Esophagus muscularis mucosa (tissue), 4 donors: ENCODE results near the gene GPATCH3. TPM values are rescaled to one million over a fixed set of nuclear protein-coding genes. Genes with fewer than 3 reads are reported as not detected.

Experiments
- DNase-seq: peaks from one replicate; pipeline ENCODE4 v3.0.0-alpha.2; 2017; ENCODE audit errors: extremely low spot score
- H3K27ac ChIP-seq, 4 donors: fragments of 200-600 bp; sonication (generic); replicated peaks in 1 of 4; 1 replicate in 3 of 4; 2 replicates in 1 of 4; pipeline ENCODE4 v1.5.1; 2016 to 2019; ENCODE audit warnings: mild to moderate bottlenecking in 1 of 4
- H3K27me3 ChIP-seq, 4 donors: fragments of 200-600 bp; sonication (generic); one replicate each; pipeline versions ENCODE4 v1.5.1 to v1.6.0; 2016 to 2019
- H3K36me3 ChIP-seq, 4 donors: fragments of 200-600 bp; sonication (generic); one replicate each; pipeline ENCODE4 v1.5.1; 2016 to 2019
- H3K4me1 ChIP-seq, 4 donors: fragments of 200-600 bp; sonication (generic); one replicate each; pipeline ENCODE4 v1.5.1; 2016 to 2019
- H3K4me3 ChIP-seq, 4 donors: fragments of 200-600 bp; sonication (generic); 1 replicate in 2 of 4; 2 replicates in 2 of 4; pipeline ENCODE4 v1.5.1; 2016 to 2019; ENCODE audit warnings: mild to moderate bottlenecking in 4 of 4, moderate library complexity in 1 of 4
- H3K9me3 ChIP-seq, 4 donors: fragments of 200-600 bp; sonication (generic); 1 replicate in 3 of 4; 2 replicates in 1 of 4; pipeline ENCODE4 v1.5.1; 2016 to 2019
- CTCF ChIP-seq, 3 experiments: fragments of 200-600 bp in 2 of 3; fragments of 450-650 bp in 1 of 3; sonication (generic) in 2 of 3; IDR thresholded peaks; one replicate each; pipeline ENCODE4 v1.5.1; 2017 to 2019; ENCODE audit warnings: antibody characterized with exemption in 3 of 3, mild to moderate bottlenecking in 2 of 3, moderate library complexity in 1 of 3
- EP300 ChIP-seq: sonication (generic); formaldehyde crosslinking; IDR thresholded peaks from one replicate; pipeline ENCODE4 v1.6.1; 2017; ENCODE audit warnings: antibody characterized with exemption
- POLR2A ChIP-seq: fragments of 450-650 bp; IDR thresholded peaks from one replicate; pipeline ENCODE4 v1.6.1; 2017; ENCODE audit warnings: antibody characterized with exemption, moderate library complexity, mild to moderate bottlenecking, low read depth
- POLR2AphosphoS5 ChIP-seq, 2 donors: sonication (generic); formaldehyde crosslinking; IDR thresholded peaks; one replicate each; pipeline ENCODE4 v1.6.1; 2017; ENCODE audit warnings: antibody characterized with exemption in 2 of 2
- WGBS: methylation state at CpG from one replicate; pipeline ENCODE4 v1.1.5; 2018; 5-methylcytosine and 5-hydroxymethylcytosine counted together
- intact Hi-C: fragments of 100-400 bp; cut with DNase I; formaldehyde crosslinking; loops from one replicate; pipeline ENCODE4 v1.15.1; 2023
- total RNA-seq, 4 donors: library from RNA; depleted of rRNA; stranded (reverse); fragments of >200 nt; gene quantifications; one replicate each; pipeline versions ENCODE4 v1.1.0 to v1.2.1, GENCODE V29; 2016

The GPATCH3 gene
- total RNA-seq, 4 donors from 2014 or later, result 7.5 to 17.0 (median 8.8) TPM

GRCh38 chr1:26946270-26946669 lies 46.0 kb upstream of the GPATCH3 start:
- no peak overlapping the region for H3K27ac ChIP-seq
- intact Hi-C loops, result no loop called here
- DNase-seq, result no peak
- H3K9me3 ChIP-seq, result no peaks in the 10 kb centered on the region
- no peak for TF ChIP-seq CTCF (IDR thresholded peaks at IDR 0.05)
- no peak for TF ChIP-seq POLR2A
- TF ChIP-seq POLR2AphosphoS5 (IDR thresholded peaks at IDR 0.05), result no peak
- TF ChIP-seq EP300, result no peak
- H3K4me3 ChIP-seq, result no peak overlapping the region
- 85% methylated on average over 4 of the region's 4 CpGs for whole genome bisulfite sequencing
- peaks cover 45 to 65% (median 62%) of the 10 kb centered on the region in 4 donors for H3K36me3 ChIP-seq
- no peaks in the 10 kb centered on the region for H3K27me3 ChIP-seq
- H3K4me1 ChIP-seq, result peaks cover 0 to 4% (median 0%) of the 10 kb centered on the region in 4 donors

- H3K27me3 ChIP-seq, result no peaks in the 10 kb centered on the region
- H3K27ac ChIP-seq, result no peak overlapping the region
- TF ChIP-seq POLR2A (no peak), POLR2AphosphoS5 (IDR thresholded peaks at IDR 0.05) (no peak), EP300 (no peak), CTCF (IDR thresholded peaks at IDR 0.05) (no peak)
- no peak overlapping the region for H3K4me3 ChIP-seq
- 85% methylated on average over 8 of the region's 8 CpGs for WGBS
- peaks cover 0 to 4% (median 0%) of the 10 kb centered on the region in 4 donors for H3K4me1 ChIP-seq
- DNase-seq, result no peak
- intact Hi-C loops, result no loop called here
- H3K36me3 ChIP-seq, result peaks cover 46 to 67% (median 65%) of the 10 kb centered on the region in 4 donors
- no peaks in the 10 kb centered on the region for H3K9me3 ChIP-seq
Measured at GRCh38 chr1:26945728-26946127, 45.5 kb upstream of the GPATCH3 start.

GRCh38 chr1:26945138-26945537 lies 44.9 kb upstream of the GPATCH3 start:
- Histone ChIP-seq H3K4me1 (peaks cover 0 to 4% (median 0%) of the 10 kb centered on the region in 4 donors), H3K27ac (no peak overlapping the region), H3K36me3 (peaks cover 46 to 67% (median 65%) of the 10 kb centered on the region in 4 donors), H3K9me3 (no peaks in the 10 kb centered on the region), H3K4me3 (no peak overlapping the region), H3K27me3 (no peaks in the 10 kb centered on the region)
- WGBS, result 93% methylated on average over 2 of the region's 2 CpGs
- DNase-seq, result no peak
- intact Hi-C loops, result no loop called here
- no peak for TF ChIP-seq CTCF (IDR thresholded peaks at IDR 0.05)
- TF ChIP-seq EP300, result no peak

GRCh38 chr1:26942656-26943055 lies 42.4 kb upstream of the GPATCH3 start:
- 91% methylated on average over 12 of the region's 12 CpGs for WGBS
- Histone ChIP-seq H3K36me3 (peaks cover 46 to 79% (median 71%) of the 10 kb centered on the region in 4 donors), H3K4me3 (no peak overlapping the region), H3K27ac (no peak overlapping the region), H3K27me3 (no peaks in the 10 kb centered on the region), H3K4me1 (peaks cover 0 to 8% (median 0%) of the 10 kb centered on the region in 4 donors), H3K9me3 (no peaks in the 10 kb centered on the region)
- no peak for DNase-seq
- intact Hi-C loops, result no loop called here
- no peak for TF ChIP-seq POLR2AphosphoS5 (IDR thresholded peaks at IDR 0.05)
- no peak for TF ChIP-seq EP300
- TF ChIP-seq POLR2A, result no peak
- no peak for TF ChIP-seq CTCF (IDR thresholded peaks at IDR 0.05)

- no peak for DNase-seq
- no peak for TF ChIP-seq POLR2AphosphoS5 (IDR thresholded peaks at IDR 0.05)
- intact Hi-C loops, result no loop called here
- 95% methylated on average over 10 of the region's 10 CpGs for WGBS
- H3K27ac ChIP-seq, result no peak overlapping the region
- H3K9me3 ChIP-seq, result no peaks in the 10 kb centered on the region
- no peak overlapping the region for H3K4me3 ChIP-seq
- H3K36me3 ChIP-seq, result peaks cover 46 to 79% (median 65%) of the 10 kb centered on the region in 4 donors
- H3K27me3 ChIP-seq, result no peaks in the 10 kb centered on the region
- peaks cover 0 to 8% (median 0%) of the 10 kb centered on the region in 4 donors for H3K4me1 ChIP-seq
Measured at GRCh38 chr1:26941311-26941710, 41.0 kb upstream of the GPATCH3 start.
